CD4-positive, alpha-beta T cell treated with Interleukin-17A for 4 hours (primary cell): ENCODE data around the gene CACNB4.
A peak's percentile ranks its signal among the peaks of the same experiment; 100 is the strongest.
"Not testable (repeated sequence)": the region's sequence is repeated elsewhere in the genome, so short reads cannot be mapped to it uniquely, and the experiment has no call there.

Source experiments
- DNase-seq: peaks from one replicate; pipeline ENCODE4 v3.0.0-alpha.2; 2020; ENCODE audit warnings: mixed read lengths

Gene CACNB4

GRCh38 chr2:151973013-151973900, 125.6 kb downstream of the CACNB4 start:
- no peak for DNase-seq

- no peak for DNase-seq
These were observed 126.4 kb downstream of the CACNB4 start for GRCh38 chr2:151972241-151973012.

- DNase-seq, result no peak
These were observed 127.4 kb downstream of the CACNB4 start for GRCh38 chr2:151971301-151972051.

GRCh38 chr2:151968770-151969470, 129.9 kb downstream of the CACNB4 start:
- DNase-seq, result no peak

GRCh38 chr2:151967829-151968722, 130.8 kb downstream of the CACNB4 start:
- no peak for DNase-seq

GRCh38 chr2:151965884-151966283, 133.0 kb downstream of the CACNB4 start:
- no peak for DNase-seq

- DNase-seq, result no peak
These were observed 137.3 kb downstream of the CACNB4 start for GRCh38 chr2:151961558-151961957.

- no peak for DNase-seq
These were observed 139.6 kb downstream of the CACNB4 start for GRCh38 chr2:151959238-151959637.

- no peak for DNase-seq
These were observed 145.4 kb downstream of the CACNB4 start for GRCh38 chr2:151953467-151953866.

GRCh38 chr2:151952691-151953456, 146.0 kb downstream of the CACNB4 start:
- DNase-seq, result no peak

- DNase-seq, result no peak
These were observed 151.1 kb downstream of the CACNB4 start for GRCh38 chr2:151947813-151948165.

GRCh38 chr2:151946899-151947812, 151.7 kb downstream of the CACNB4 start:
- peak; percentile 27 for DNase-seq

- no peak for DNase-seq
These were observed 152.5 kb downstream of the CACNB4 start for GRCh38 chr2:151946250-151946884.

- DNase-seq, result no peak
These were observed 153.2 kb downstream of the CACNB4 start for GRCh38 chr2:151945602-151946001.

GRCh38 chr2:151945186-151945585, 153.7 kb downstream of the CACNB4 start:
- DNase-seq, result no peak

- DNase-seq, result no peak
These were observed 155.4 kb downstream of the CACNB4 start for GRCh38 chr2:151943461-151943860.

- not testable (repeated sequence) for DNase-seq
These were observed 156.2 kb downstream of the CACNB4 start for GRCh38 chr2:151942540-151943205.

- DNase-seq, result no peak
These were observed 160.9 kb downstream of the CACNB4 start for GRCh38 chr2:151937966-151938365.

- no peak for DNase-seq
These were observed 162.2 kb downstream of the CACNB4 start for GRCh38 chr2:151936626-151937025.
